ENCODE results near the gene JAGN1. TPM values are rescaled to one million over a fixed set of nuclear protein-coding genes. Genes with fewer than 3 reads are reported as not detected.

Gene JAGN1
- polyA plus RNA-seq, 1 donor (not counting 4 experiments of a cell fraction or from before 2014, with no cell fraction given) = 48.0 TPM

GRCh38 chr3:9916734-9917680 is 26.6 kb downstream of the JAGN1 start, which contains the start of gene IL17RC:
IL17RC (plus strand) TSS chr3:9917098; CDS start chr3:9917316, 218 bp downstream.
- H3K9me1 ChIP-seq (ENCODE audit: control insufficient read depth, extremely low read depth, insufficient read depth, low read length) = no peaks in the 10 kb centered on the region
- H3K9ac ChIP-seq (ENCODE audit: control insufficient read depth, extremely low read depth, insufficient read depth, low read length) = peak within 1 kb of the TSS; percentile 77
- H3K4me2 ChIP-seq (ENCODE audit: control insufficient read depth, extremely low read depth, insufficient read depth, low read depth, low read length) = peak within 1 kb of the TSS; percentile 94
- H3K4me1 ChIP-seq (ENCODE audit: control insufficient read depth, extremely low read depth, insufficient read depth, low read length) = peaks cover 40% of the 10 kb centered on the region
- dilution Hi-C loops (cut with MboI; ENCODE audit: extremely low pct_ligation_motif_present, low sequenced_read_pairs) = no loop called here
- H2AFZ ChIP-seq (ENCODE audit: control insufficient read depth, low read length) = peak within 1 kb of the TSS; percentile 27
- DNase-seq (ENCODE audit: low read depth, low spot score) (peak; percentile 90), FAIRE-seq (peak; percentile 86)
- H3K4me3 ChIP-seq (ENCODE audit: control insufficient read depth in 2 of 3, extremely low read depth in 1 of 3, insufficient read depth in 2 of 3, low read depth in 1 of 3, low read length in 3 of 3) = peak within 1 kb of the TSS; percentile 33 to 77 (median 65)
- H3K27me3 ChIP-seq (ENCODE audit: control insufficient read depth, extremely low read depth, insufficient read depth, low read length) = no peaks in the 10 kb centered on the region
- H3K79me2 ChIP-seq (ENCODE audit: control insufficient read depth, insufficient read depth, low read length) = no peaks in the 10 kb centered on the region
- no peaks in the 10 kb centered on the region for H4K20me1 ChIP-seq (ENCODE audit: control insufficient read depth, extremely low read depth, insufficient read depth, low read length)
- H3K36me3 ChIP-seq (ENCODE audit: control insufficient read depth in 2 of 2, extremely low read depth in 1 of 2, insufficient read depth in 2 of 2, low read length in 2 of 2) = peaks cover 0 to 5% of the 10 kb centered on the region in 2 experiments
- H3K27ac ChIP-seq (ENCODE audit: control insufficient read depth, insufficient read depth, low read length) = peak within 1 kb of the TSS; percentile 79
- no peak for TF ChIP-seq EZH2 (IDR thresholded peaks at IDR 0.05; ENCODE audit: low read length)
- TF ChIP-seq, protein P1, sequence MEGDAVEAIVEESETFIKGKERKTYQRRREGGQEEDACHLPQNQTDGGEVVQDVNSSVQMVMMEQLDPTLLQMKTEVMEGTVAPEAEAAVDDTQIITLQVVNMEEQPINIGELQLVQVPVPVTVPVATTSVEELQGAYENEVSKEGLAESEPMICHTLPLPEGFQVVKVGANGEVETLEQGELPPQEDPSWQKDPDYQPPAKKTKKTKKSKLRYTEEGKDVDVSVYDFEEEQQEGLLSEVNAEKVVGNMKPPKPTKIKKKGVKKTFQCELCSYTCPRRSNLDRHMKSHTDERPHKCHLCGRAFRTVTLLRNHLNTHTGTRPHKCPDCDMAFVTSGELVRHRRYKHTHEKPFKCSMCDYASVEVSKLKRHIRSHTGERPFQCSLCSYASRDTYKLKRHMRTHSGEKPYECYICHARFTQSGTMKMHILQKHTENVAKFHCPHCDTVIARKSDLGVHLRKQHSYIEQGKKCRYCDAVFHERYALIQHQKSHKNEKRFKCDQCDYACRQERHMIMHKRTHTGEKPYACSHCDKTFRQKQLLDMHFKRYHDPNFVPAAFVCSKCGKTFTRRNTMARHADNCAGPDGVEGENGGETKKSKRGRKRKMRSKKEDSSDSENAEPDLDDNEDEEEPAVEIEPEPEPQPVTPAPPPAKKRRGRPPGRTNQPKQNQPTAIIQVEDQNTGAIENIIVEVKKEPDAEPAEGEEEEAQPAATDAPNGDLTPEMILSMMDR (optimal IDR thresholded peaks at IDR 0.05 in 1 of 3, IDR thresholded peaks at IDR 0.05 in 1 of 3, conservative IDR thresholded peaks at IDR 0.05 in 1 of 3; ENCODE audit: extremely low read depth in 1 of 3, insufficient read depth in 2 of 3, low read length in 3 of 3) = no peak
- no peaks in the 10 kb centered on the region for H3K9me3 ChIP-seq (ENCODE audit: control insufficient read depth, low read depth, low read length)

DNA sequence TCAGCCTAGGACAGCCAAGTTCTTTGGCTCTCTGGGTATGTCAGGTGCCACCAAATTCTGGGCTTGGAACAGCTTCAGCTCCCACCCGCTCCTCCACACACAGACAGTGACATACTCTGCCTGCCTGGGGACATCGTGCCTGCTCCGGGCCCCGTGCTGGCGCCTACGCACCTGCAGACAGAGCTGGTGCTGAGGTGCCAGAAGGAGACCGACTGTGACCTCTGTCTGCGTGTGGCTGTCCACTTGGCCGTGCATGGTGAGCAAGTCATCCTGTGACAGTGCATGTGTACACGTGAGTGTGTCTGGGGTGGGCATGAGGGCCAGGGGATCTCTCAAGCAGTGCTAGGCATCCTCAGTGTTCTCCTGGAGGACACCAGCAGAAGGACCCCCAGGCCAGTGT is 27.4 kb downstream of the JAGN1 start:
- H3K27me3 ChIP-seq (ENCODE audit: control insufficient read depth, extremely low read depth, insufficient read depth, low read length) = no peaks in the 10 kb centered on the region
- H4K20me1 ChIP-seq (ENCODE audit: control insufficient read depth, extremely low read depth, insufficient read depth, low read length) = no peaks in the 10 kb centered on the region
- H3K27ac ChIP-seq (ENCODE audit: control insufficient read depth, insufficient read depth, low read length) = no peak overlapping the region
- H3K9ac ChIP-seq (ENCODE audit: control insufficient read depth, extremely low read depth, insufficient read depth, low read length) = peak overlapping the region; percentile 77
- no peak for FAIRE-seq
- peaks cover 32% of the 10 kb centered on the region for H3K4me1 ChIP-seq (ENCODE audit: control insufficient read depth, extremely low read depth, insufficient read depth, low read length)
- TF ChIP-seq EZH2 (IDR thresholded peaks at IDR 0.05; ENCODE audit: low read length) = no peak
- TF ChIP-seq, protein P1 (optimal IDR thresholded peaks at IDR 0.05 in 1 of 3, IDR thresholded peaks at IDR 0.05 in 1 of 3, conservative IDR thresholded peaks at IDR 0.05 in 1 of 3; ENCODE audit: extremely low read depth in 1 of 3, insufficient read depth in 2 of 3, low read length in 3 of 3) = no peak
- no peak overlapping the region for H2AFZ ChIP-seq (ENCODE audit: control insufficient read depth, low read length)
- peaks cover 0 to 5% of the 10 kb centered on the region in 2 experiments for H3K36me3 ChIP-seq (ENCODE audit: control insufficient read depth in 2 of 2, extremely low read depth in 1 of 2, insufficient read depth in 2 of 2, low read length in 2 of 2)
- H3K4me3 ChIP-seq (ENCODE audit: control insufficient read depth in 2 of 3, extremely low read depth in 1 of 3, insufficient read depth in 2 of 3, low read depth in 1 of 3, low read length in 3 of 3) = peak overlapping the region in 2 of 3 experiments; percentile 33 to 65
- peak overlapping the region; percentile 94 for H3K4me2 ChIP-seq (ENCODE audit: control insufficient read depth, extremely low read depth, insufficient read depth, low read depth, low read length)
- dilution Hi-C loops (cut with MboI; ENCODE audit: extremely low pct_ligation_motif_present, low sequenced_read_pairs) = no loop called here
- no peaks in the 10 kb centered on the region for H3K9me3 ChIP-seq (ENCODE audit: control insufficient read depth, low read depth, low read length)
- DNase-seq (ENCODE audit: low read depth, low spot score) = no peak
- no peaks in the 10 kb centered on the region for H3K9me1 ChIP-seq (ENCODE audit: control insufficient read depth, extremely low read depth, insufficient read depth, low read length)
- no peaks in the 10 kb centered on the region for H3K79me2 ChIP-seq (ENCODE audit: control insufficient read depth, insufficient read depth, low read length)

Measured in keratinocyte (primary cell).